Ascending aorta (tissue), 2 donors: Measurements from ENCODE around the gene CHD5. TPM values are rescaled to one million over a fixed set of nuclear protein-coding genes. Genes with fewer than 3 reads are reported as not detected.

Experiments
- DNase-seq, 2 donors: peaks; one replicate each; pipeline ENCODE4 v3.0.0-alpha.2; 2019; ENCODE audit warnings: low spot score in 2 of 2
- H3K27ac ChIP-seq, 2 donors: fragments of 200-600 bp; sonication (generic); one replicate each; pipeline ENCODE4 v1.5.1; 2016 to 2017; ENCODE audit warnings: mild to moderate bottlenecking in 1 of 2
- H3K27me3 ChIP-seq: fragments of 200-600 bp; sonication (generic); one replicate; pipeline ENCODE4 v1.5.1; 2017
- H3K36me3 ChIP-seq, 2 donors: fragments of 200-600 bp; sonication (generic); one replicate each; pipeline ENCODE4 v1.5.1; 2016
- H3K4me1 ChIP-seq, 2 donors: fragments of 200-600 bp; sonication (generic); one replicate each; pipeline ENCODE4 v1.5.1; 2016 to 2017; ENCODE audit warnings: mild to moderate bottlenecking in 1 of 2
- H3K4me3 ChIP-seq, 2 donors: fragments of 200-600 bp; sonication (generic); one replicate each; pipeline ENCODE4 v1.5.1; 2016 to 2017; ENCODE audit warnings: mild to moderate bottlenecking in 1 of 2
- H3K9me3 ChIP-seq, 2 donors: fragments of 200-600 bp; sonication (generic); one replicate each; pipeline ENCODE4 v1.5.1; 2016
- CTCF ChIP-seq, 3 experiments: fragments of 200-600 bp in 2 of 3; fragments of 450-650 bp in 1 of 3; sonication (generic) in 2 of 3; IDR thresholded peaks; one replicate each; pipeline ENCODE4 v1.5.1; 2016 to 2019; ENCODE audit warnings: antibody characterized with exemption in 3 of 3, mild to moderate bottlenecking in 1 of 3, moderate library complexity in 1 of 3
- intact Hi-C: fragments of 100-400 bp; cut with DNase I; formaldehyde crosslinking; loops from one replicate; pipeline ENCODE4 v1.15.1; 2023
- total RNA-seq: library from RNA; depleted of rRNA; stranded (reverse); fragments of >200 nt; gene quantifications from one replicate; pipeline ENCODE4 v1.1.0, GENCODE V29; 2016

CHD5 gene
- total RNA-seq, 1 donor from 2014 or later, result 4.0 TPM

- TF ChIP-seq CTCF (IDR thresholded peaks at IDR 0.05), result no peak
- Histone ChIP-seq H3K4me3 (no peak overlapping the region), H3K4me1 (no peaks in the 10 kb centered on the region), H3K27ac (no peak overlapping the region), H3K27me3 (no peaks in the 10 kb centered on the region), H3K9me3 (no peaks in the 10 kb centered on the region), H3K36me3 (no peaks in the 10 kb centered on the region)
- intact Hi-C loops, result no loop called here
- no peak for DNase-seq
These were observed 9.3 kb downstream of the CHD5 start for GRCh38 chr1:6170742-6171201.

GRCh38 chr1:6170116-6170741 lies 9.9 kb downstream of the CHD5 start:
- no peaks in the 10 kb centered on the region for H3K9me3 ChIP-seq
- no peak overlapping the region for H3K4me3 ChIP-seq
- intact Hi-C loops, result no loop called here
- no peak for TF ChIP-seq CTCF (IDR thresholded peaks at IDR 0.05)
- H3K27ac ChIP-seq, result no peak overlapping the region
- DNase-seq, result no peak
- H3K36me3 ChIP-seq, result no peaks in the 10 kb centered on the region
- H3K27me3 ChIP-seq, result no peaks in the 10 kb centered on the region
- H3K4me1 ChIP-seq, result no peaks in the 10 kb centered on the region

GRCh38 chr1:6168947-6169586 lies 11.1 kb downstream of the CHD5 start:
- no peaks in the 10 kb centered on the region for H3K27me3 ChIP-seq
- intact Hi-C loops, result no loop called here
- no peak for TF ChIP-seq CTCF (IDR thresholded peaks at IDR 0.05)
- DNase-seq, result no peak
- H3K9me3 ChIP-seq, result no peaks in the 10 kb centered on the region
- H3K4me3 ChIP-seq, result no peak overlapping the region
- H3K36me3 ChIP-seq, result no peaks in the 10 kb centered on the region
- no peak overlapping the region for H3K27ac ChIP-seq
- no peaks in the 10 kb centered on the region for H3K4me1 ChIP-seq

GRCh38 chr1:6167391-6168303 lies 12.5 kb downstream of the CHD5 start:
- Histone ChIP-seq H3K9me3 (no peaks in the 10 kb centered on the region), H3K27me3 (no peaks in the 10 kb centered on the region), H3K4me3 (no peak overlapping the region), H3K36me3 (no peaks in the 10 kb centered on the region), H3K4me1 (no peaks in the 10 kb centered on the region), H3K27ac (no peak overlapping the region)
- intact Hi-C loops, result no loop called here
- no peak for DNase-seq
- no peak for TF ChIP-seq CTCF (IDR thresholded peaks at IDR 0.05)

GRCh38 chr1:6166655-6167390 lies 13.3 kb downstream of the CHD5 start:
- no peaks in the 10 kb centered on the region for H3K9me3 ChIP-seq
- TF ChIP-seq CTCF (IDR thresholded peaks at IDR 0.05), result no peak
- no peaks in the 10 kb centered on the region for H3K36me3 ChIP-seq
- H3K27me3 ChIP-seq, result no peaks in the 10 kb centered on the region
- H3K4me1 ChIP-seq, result no peaks in the 10 kb centered on the region
- no peak overlapping the region for H3K27ac ChIP-seq
- no peak overlapping the region for H3K4me3 ChIP-seq
- DNase-seq, result no peak
- intact Hi-C loops, result no loop called here
